KMS-11 (cell line): Measurements from ENCODE around the gene ARHGAP9.

ENCODE experiments used
- H2AFZ ChIP-seq: fragments of 200-600 bp; sonication (generic); 2 replicates; pipeline ENCODE4 v1.6.1; 2016; ENCODE audit warnings: antibody characterized with exemption, mixed run types, low read depth
- H3K27ac ChIP-seq: fragments of 200-600 bp; sonication (generic); 2 replicates; pipeline ENCODE4 v1.6.1; 2016; ENCODE audit warnings: mild to moderate bottlenecking, mixed run types
- H3K27me3 ChIP-seq: fragments of 200-600 bp; sonication (generic); 2 replicates; pipeline ENCODE4 v1.6.1; 2017; ENCODE audit warnings: mild to moderate bottlenecking, low read depth, mixed run types, moderate library complexity; ENCODE audit not compliant: insufficient read depth
- H3K36me3 ChIP-seq: fragments of 200-600 bp; sonication (generic); 2 replicates; pipeline ENCODE4 v1.6.1; 2017; ENCODE audit warnings: mild to moderate bottlenecking, mixed run types; ENCODE audit not compliant: insufficient read depth
- H3K4me1 ChIP-seq: fragments of 200-600 bp; sonication (generic); 2 replicates; pipeline ENCODE4 v1.6.1; 2016; ENCODE audit warnings: mild to moderate bottlenecking, low read depth, mixed run types; ENCODE audit not compliant: poor library complexity, severe bottlenecking
- H3K4me2 ChIP-seq: fragments of 200-600 bp; sonication (generic); 2 replicates; pipeline ENCODE4 v1.7.0; 2016; ENCODE audit warnings: mild to moderate bottlenecking, mixed run types
- H3K4me3 ChIP-seq: fragments of 200-600 bp; sonication (generic); IDR thresholded peaks from 2 replicates; pipeline ENCODE4 v1.6.1; 2017; ENCODE audit warnings: low read depth, low read length, mixed read lengths; ENCODE audit not compliant: insufficient read depth
- H3K79me2 ChIP-seq: fragments of 200-600 bp; sonication (generic); 2 replicates; pipeline ENCODE4 v1.6.1; 2016; ENCODE audit warnings: low read depth, mixed run types; ENCODE audit not compliant: insufficient read depth
- H3K9ac ChIP-seq: fragments of 200-600 bp; sonication (generic); 2 replicates; pipeline ENCODE4 v1.6.1; 2016; ENCODE audit warnings: mild to moderate bottlenecking, mixed run types
- H4K20me1 ChIP-seq: fragments of 200-600 bp; sonication (generic); 2 replicates; pipeline ENCODE4 v1.6.1; 2016; ENCODE audit warnings: mild to moderate bottlenecking, mixed run types; ENCODE audit not compliant: insufficient read depth
- TF ChIP-seq, protein P1 (sequence below): fragments of 200-600 bp; sonication (generic); conservative IDR thresholded peaks from 2 replicates; pipeline ENCODE4 v1.6.1; 2017; ENCODE audit warnings: low read depth, mild to moderate bottlenecking, antibody characterized with exemption, low read length, moderate library complexity, mixed read lengths

The ARHGAP9 gene

GRCh38 chr12:57475271-57476161 is 4.2 kb downstream of the ARHGAP9 start:
- Histone ChIP-seq H3K4me3 (no peak overlapping the region), H2AFZ (no peak overlapping the region), H3K27me3 (peaks cover 50% of the 10 kb centered on the region; the same call in 1 of the 2 replicates), H3K36me3 (no peaks in the 10 kb centered on the region), H4K20me1 (no peaks in the 10 kb centered on the region), H3K4me2 (no peak overlapping the region), H3K4me1 (peaks cover 9% of the 10 kb centered on the region), H3K9ac (no peak overlapping the region), H3K79me2 (no peaks in the 10 kb centered on the region), H3K27ac (no peak overlapping the region)
- TF ChIP-seq, protein P1, sequence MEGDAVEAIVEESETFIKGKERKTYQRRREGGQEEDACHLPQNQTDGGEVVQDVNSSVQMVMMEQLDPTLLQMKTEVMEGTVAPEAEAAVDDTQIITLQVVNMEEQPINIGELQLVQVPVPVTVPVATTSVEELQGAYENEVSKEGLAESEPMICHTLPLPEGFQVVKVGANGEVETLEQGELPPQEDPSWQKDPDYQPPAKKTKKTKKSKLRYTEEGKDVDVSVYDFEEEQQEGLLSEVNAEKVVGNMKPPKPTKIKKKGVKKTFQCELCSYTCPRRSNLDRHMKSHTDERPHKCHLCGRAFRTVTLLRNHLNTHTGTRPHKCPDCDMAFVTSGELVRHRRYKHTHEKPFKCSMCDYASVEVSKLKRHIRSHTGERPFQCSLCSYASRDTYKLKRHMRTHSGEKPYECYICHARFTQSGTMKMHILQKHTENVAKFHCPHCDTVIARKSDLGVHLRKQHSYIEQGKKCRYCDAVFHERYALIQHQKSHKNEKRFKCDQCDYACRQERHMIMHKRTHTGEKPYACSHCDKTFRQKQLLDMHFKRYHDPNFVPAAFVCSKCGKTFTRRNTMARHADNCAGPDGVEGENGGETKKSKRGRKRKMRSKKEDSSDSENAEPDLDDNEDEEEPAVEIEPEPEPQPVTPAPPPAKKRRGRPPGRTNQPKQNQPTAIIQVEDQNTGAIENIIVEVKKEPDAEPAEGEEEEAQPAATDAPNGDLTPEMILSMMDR = no peak

DNA sequence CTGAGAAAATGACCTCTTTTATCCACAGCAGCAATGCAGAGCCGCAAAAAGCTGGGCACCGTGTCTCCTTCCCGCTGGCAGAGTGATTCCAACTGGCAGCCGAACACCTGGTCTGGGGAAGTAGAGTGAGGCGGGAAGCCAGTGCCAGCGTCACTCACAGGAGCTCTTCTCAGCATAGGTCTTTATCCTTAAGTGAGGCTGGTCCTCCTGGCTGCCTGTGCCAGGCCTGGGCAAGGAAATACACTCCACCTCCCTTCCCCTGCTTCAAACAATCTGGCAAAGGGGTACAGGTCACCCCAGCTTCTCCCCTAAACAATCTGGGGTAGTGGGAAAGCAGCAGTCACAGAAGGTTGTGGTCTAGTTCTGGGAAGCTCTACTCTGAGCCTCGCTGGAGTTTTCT is 4.8 kb downstream of the ARHGAP9 start:
- peaks cover 9% of the 10 kb centered on the region for H3K4me1 ChIP-seq
- H3K36me3 ChIP-seq = no peaks in the 10 kb centered on the region
- TF ChIP-seq, protein P1 = no peak
- no peak overlapping the region for H2AFZ ChIP-seq
- no peak overlapping the region for H3K9ac ChIP-seq
- H3K27me3 ChIP-seq = peaks cover 54% of the 10 kb centered on the region
- H3K79me2 ChIP-seq = no peaks in the 10 kb centered on the region
- H3K4me2 ChIP-seq = no peak overlapping the region
- H3K4me3 ChIP-seq = no peak overlapping the region
- H4K20me1 ChIP-seq = no peaks in the 10 kb centered on the region
- no peak overlapping the region for H3K27ac ChIP-seq

DNA sequence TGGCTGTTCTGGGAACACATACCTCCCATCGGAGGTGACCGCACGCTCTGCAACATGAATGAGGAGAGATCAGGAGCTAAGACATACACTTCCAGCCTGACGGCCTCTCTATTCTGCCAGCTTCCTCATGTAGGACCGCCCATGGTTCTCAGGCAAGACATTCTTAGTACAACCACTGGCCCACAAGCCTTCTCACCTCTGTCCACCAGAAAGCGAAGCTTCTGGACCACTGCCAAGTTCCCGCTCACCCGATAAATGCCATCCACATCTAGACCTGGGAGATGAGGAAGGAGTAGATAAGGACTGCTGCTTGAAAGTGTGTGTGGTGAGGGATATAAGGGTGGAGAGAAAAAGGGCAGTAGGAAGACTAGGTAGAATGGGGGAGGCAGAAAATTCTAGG is 5.2 kb downstream of the ARHGAP9 start:
- Histone ChIP-seq H3K4me3 (no peak overlapping the region), H3K79me2 (no peaks in the 10 kb centered on the region), H3K9ac (no peak overlapping the region), H4K20me1 (no peaks in the 10 kb centered on the region), H2AFZ (no peak overlapping the region), H3K4me2 (no peak overlapping the region), H3K27ac (no peak overlapping the region), H3K36me3 (no peaks in the 10 kb centered on the region), H3K27me3 (peaks cover 58% of the 10 kb centered on the region), H3K4me1 (peaks cover 9% of the 10 kb centered on the region)
- TF ChIP-seq, protein P1 = no peak

GRCh38 chr12:57473886-57474285 is 5.8 kb downstream of the ARHGAP9 start:
- H3K4me2 ChIP-seq = no peak overlapping the region
- TF ChIP-seq, protein P1 = no peak
- H3K9ac ChIP-seq = no peak overlapping the region

More at GRCh38 chr12:57473886-57474285, 5.8 kb downstream of the ARHGAP9 start:
- H3K27ac ChIP-seq = no peak overlapping the region
- H3K36me3 ChIP-seq = no peaks in the 10 kb centered on the region
- H3K4me1 ChIP-seq = peaks cover 9% of the 10 kb centered on the region
- no peak overlapping the region for H2AFZ ChIP-seq
- H3K4me3 ChIP-seq = no peak overlapping the region
- H3K79me2 ChIP-seq = no peaks in the 10 kb centered on the region
- peaks cover 61% of the 10 kb centered on the region for H3K27me3 ChIP-seq
- H4K20me1 ChIP-seq = no peaks in the 10 kb centered on the region
